GM19372 (cell line): ENCODE measurements around the gene CCNL2.
"Not testable (repeated sequence)": the region's sequence is repeated elsewhere in the genome, so short reads cannot be mapped to it uniquely, and the experiment has no call there.

ENCODE experiments used
- ATAC-seq: cut with Tn5 transposase; IDR thresholded peaks from one replicate; pipeline ENCODE4 v1.9.1; 2021; ENCODE audit warnings: mild to moderate bottlenecking, low read depth, moderate library complexity; ENCODE audit not compliant: unreplicated experiment

CCNL2 gene

DNA sequence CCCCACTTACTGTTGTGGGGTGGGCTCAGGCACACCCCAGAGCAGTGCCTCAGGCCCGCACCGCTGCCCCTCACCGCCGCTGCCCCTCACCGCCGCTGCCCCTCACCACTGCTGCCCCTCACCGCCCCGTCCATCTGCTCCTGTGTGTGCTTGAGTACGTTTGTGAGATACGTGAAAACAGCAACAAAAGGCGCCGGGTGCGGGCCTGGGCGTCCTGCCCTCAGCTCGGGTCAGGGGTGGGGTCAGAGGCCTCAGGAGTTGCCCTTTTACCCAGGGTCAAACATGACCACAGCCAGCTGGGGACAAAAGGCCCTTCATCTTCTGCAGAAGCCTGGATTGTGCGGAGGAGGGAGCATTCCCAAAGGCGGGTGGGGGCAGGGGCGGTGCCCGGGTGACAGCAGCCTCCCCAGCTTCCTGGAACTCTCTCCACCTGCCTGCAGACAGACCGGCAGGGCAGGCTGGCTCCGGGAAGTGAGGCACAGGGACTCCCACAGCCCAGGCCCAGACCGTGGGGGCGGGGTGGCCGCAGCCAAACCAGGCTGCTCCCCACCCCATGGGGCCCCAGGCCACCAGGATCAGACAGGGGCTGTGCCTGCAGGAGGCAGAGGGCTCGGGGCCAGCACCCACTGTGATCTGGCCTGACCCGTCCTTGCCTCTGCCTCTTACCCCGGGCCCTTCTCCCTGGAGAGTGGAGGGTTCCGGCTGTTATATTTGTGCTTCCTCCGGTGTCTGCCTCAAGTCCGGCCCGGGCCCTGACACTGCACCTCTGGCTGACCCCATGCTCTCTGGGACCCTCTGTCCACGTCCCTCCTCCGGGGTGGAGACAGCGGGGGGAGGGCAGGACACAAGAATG lies 34.0 kb upstream of the CCNL2 start:
- ATAC-seq, result no peak

DNA sequence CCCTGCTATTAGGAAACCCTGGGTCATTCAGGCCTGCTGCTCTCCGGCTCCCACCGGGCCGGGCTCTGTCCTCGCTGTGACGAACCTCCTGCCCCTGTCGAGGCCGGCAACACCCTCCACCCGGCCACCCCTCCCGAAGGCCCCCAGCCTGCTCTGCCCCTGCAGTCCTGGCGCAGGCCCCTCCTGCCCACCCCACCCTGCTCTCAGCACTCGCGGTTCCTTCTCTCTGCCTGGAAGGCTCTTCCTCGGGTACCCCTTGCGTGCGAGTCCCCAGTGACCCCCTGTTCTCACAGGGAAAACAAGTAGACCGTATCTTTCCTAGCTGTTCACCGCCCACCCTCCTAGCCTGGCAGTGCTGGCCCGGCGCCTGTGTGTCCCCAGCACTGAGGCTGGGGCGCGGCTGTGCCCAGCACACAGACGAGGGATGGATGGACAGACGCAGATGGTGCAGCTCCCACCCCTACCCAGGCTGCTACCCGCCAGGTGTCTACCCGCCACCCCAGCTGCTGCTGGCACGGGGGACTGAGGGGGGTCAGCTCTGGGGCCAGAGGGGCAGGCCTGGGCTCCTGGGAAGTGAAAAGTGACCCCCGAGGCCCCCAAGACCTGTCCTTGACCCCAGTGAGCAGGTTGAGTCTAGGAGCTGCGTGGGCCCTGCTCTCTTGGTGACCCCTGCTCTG lies 33.3 kb upstream of the CCNL2 start:
- ATAC-seq, result no peak

DNA sequence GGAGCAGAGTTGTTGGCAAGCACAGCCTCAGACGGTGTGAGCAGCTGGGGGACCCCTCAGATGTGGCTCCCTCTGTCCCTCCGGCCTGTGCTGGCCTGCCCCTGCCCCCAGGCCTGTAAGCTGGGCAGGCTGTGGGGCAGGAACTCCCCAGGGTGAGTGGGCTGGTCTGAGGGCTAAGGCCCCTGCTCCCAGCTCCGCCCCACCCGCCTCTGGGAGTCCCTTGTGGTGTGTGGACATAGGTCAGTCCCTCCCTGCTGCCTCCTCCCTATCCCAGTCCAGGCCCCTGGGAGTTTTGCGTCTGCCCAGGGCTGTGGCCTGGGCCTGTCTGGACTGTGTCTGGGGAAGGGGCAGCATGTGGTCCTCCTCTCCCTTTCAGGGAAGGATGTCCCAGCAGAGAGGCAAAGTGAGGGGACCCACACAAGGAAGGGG lies 32.7 kb upstream of the CCNL2 start:
- ATAC-seq, result no peak

DNA sequence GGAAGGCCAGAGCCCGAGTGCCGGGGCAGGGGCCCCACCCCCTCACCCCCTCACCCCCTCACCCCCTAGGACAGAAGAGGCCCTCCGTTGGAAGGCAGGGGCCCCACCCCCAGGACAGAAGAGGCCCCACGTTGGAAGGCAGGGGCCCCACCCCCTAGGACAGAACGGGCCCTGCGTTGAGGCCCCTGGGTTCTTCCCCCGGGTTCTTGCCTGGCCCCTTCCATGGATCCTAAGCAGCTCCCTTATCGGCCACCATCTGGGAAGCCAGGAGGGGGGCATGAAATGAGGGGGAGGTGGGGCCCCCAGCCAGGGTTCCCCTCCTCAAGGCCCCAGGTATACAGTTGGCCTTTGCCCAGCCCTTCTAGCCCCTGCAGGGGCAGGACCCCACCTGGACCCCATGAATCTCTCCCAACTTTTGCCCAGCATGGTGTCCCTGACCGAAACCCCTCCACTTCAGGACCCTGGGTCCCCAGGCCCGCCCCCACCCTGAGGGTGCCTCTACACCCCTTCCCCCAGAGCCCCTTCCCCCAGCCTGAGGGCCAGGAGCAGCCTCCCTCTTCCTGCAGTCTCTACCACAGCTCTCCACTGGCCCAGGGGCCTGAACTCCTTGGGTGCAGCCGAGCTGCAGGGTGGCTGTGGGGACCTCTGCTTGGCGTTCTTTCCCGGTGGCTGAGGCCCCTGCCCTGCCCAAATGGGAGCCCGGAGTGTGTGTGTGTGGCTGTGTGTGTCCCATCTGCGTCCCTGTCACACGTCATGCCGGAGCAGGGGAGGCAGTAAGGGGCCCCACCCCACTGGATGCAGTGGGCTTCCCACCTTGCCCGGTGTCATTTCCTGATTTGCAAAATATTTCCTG lies 32.1 kb upstream of the CCNL2 start:
- ATAC-seq, result no peak

DNA sequence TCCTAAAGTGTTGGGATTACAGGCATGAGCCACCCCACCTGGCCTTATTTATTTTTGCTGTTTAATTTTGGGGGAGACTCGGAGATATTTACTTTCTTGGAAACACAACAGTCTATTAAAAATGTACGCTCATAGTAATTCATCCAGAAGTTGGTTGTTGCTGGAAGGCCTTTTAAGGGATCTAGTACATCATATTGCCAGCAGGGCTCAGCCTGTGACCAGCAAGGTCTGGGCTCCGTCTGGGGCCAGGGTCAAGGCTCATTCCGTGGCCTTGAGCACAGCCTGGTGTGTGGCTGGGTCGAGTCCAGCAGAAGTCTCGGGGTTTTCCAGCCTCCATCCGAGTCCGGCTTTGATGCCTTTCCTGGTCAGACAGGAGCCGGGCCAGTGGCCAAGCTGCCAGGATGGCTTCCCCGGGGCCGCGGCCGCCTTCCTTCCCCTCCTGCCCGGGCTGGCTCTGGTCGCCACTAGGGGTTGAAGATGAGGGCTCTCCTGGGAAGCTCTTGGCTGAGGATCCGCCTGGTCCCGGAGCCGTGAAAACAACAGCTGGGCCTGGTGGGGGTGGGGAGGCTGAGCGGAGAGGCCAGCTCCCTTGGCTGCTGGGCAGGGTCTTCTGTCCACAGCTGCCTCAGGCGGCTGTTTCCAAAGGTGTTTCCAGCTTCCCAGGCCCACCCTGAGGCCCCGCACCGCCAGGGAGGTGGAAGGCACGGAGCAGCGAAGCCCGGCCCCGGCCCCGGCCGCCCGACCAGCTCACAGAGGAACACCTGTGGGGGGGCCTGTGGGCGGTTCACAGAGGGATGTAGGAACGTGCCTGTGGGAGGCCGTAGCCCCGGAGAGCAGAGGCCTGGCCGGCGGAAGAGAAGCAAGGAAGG lies 31.2 kb upstream of the CCNL2 start:
- ATAC-seq, result no peak

DNA sequence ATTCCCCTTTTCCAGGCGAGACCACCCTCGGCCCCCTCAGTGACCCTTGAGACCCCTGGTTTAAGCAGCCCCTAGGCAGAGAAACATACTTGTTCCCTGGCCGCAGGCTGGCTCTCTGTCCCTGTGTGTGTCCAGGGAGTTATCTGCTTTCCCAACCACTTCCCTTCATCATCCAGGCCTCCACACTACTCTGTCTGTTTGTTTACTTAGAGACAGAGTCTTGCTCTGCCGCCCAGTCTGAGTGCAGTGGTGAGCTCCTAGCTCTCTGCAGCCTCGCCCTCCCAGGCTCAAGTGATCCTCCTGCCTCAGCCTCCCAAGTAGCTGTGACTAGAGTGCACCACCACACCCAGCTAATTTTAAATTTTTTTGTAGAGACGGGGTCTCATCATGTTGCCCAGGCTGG lies 30.5 kb upstream of the CCNL2 start:
- ATAC-seq, result no peak

DNA sequence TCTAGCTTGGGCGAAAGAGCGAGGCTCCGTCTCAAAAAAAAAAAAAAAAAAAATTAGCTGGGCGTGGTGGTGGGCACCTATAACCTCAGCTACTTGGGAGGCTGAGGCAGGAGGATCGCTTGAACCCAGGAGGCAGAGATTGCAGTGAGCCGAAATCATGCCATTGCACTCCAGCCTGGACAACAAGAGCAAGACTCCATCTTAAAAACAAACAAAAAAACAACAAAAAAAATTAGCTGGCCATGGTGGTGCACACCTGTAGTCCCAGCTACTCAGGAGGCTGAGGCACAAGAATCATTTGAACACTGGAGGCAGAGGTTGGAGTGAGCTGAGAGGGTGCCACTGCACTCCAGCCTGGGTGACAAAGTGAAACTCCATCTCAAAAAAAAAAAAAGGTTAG lies 29.8 kb upstream of the CCNL2 start:
- ATAC-seq, result not testable (repeated sequence)

DNA sequence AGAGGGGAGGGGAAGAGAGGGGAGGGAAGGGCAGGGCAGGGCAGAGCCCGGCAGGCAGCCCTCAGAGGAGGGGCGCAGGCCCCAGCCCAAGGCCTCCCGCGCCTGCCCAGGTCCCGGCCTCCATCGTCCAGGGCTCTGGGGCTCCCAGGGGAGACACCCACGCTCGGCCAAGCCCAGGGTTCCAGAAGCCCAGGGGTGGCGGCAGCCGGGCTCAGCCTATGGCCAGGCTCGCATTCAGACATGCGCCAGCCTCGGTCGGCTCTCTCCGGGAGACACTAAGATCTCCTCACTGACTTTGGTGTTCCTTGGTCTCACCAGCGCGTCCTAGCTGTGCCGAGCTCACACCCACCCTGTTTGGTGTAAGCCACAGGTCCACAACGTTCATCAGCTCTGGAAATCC lies 29.0 kb upstream of the CCNL2 start:
- ATAC-seq, result no peak

DNA sequence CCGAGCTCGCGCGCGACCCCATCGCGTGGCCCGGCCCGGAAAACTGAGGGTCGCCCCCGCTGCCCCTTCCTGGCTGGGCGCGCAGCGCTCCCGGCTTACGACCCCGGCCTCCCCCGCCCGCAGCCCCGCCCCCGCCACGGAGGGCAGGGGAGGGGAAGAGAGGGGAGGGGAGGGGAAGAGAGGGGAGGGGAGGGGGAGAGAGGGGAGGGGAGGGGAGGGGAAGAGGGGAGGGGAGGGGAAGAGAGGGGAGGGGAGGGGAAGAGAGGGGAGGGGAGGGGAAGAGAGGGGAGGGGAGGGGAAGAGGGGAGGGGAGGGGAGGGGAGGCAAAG lies 28.6 kb upstream of the CCNL2 start:
- no peak for ATAC-seq

DNA sequence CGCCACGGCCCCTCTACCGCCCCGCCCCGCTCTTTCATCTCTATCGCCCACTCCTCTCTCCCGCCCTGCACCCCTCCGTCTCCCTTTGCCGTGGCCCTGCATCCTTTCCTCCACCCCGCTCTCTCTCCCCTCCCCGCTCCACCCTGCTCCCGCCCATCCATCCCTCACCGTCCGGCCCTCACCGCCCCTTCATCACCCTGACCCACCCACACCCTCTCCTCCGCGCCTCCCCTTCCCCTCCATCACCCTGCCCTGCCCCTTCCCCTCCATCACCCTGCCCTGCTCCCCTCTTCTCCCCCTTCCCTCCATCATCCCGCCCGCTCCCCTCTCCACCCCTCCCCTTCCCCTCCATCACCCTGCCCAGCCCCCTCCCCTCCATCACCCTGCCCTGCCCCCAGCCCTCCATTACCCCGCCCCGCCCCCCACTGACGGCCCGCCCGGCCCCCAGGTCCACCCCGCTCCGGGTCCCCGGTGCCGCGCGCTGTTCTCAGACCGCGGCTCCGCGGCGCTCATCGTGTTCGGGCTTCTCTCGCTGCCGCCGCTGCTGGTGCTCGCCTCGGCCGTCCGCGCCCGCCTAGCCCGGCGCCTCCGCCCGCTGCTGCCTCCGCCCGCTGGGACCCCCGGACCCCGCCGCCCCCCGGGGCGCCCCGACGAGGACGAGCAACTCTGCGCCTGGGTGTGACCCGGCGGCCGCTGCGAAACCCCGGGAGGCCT lies 28.1 kb upstream of the CCNL2 start:
- no peak for ATAC-seq

DNA sequence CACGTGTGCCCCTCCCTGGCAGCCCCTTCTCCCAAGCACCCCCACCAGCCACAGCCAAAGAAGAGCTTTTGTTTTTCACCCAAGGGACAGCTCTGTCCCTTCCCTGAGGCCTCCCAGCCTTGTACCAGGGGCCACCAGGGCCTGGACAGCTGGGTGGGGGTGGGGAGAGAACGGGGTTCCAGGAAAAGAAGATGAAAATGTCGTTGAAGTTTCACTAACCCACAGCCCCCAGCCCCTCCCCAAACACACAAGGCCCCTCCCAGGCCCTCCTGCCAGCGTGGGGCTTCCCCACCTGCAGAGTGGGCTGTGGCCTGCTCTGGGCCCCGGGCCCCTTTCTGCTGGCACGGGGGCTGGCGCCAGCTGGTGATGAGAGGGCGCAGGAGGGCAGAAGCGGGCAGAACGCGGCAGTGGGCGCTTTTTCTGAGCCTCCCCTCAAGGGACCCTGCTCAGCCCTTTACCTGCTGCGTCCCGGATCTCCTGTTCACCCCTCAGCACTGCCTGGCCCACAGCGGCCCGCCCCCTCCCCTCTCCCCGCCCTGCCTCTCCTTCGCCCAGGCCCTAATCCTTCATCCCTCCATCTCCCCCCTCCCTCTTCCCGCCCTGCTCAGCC lies 27.5 kb upstream of the CCNL2 start:
- ATAC-seq, result no peak

DNA sequence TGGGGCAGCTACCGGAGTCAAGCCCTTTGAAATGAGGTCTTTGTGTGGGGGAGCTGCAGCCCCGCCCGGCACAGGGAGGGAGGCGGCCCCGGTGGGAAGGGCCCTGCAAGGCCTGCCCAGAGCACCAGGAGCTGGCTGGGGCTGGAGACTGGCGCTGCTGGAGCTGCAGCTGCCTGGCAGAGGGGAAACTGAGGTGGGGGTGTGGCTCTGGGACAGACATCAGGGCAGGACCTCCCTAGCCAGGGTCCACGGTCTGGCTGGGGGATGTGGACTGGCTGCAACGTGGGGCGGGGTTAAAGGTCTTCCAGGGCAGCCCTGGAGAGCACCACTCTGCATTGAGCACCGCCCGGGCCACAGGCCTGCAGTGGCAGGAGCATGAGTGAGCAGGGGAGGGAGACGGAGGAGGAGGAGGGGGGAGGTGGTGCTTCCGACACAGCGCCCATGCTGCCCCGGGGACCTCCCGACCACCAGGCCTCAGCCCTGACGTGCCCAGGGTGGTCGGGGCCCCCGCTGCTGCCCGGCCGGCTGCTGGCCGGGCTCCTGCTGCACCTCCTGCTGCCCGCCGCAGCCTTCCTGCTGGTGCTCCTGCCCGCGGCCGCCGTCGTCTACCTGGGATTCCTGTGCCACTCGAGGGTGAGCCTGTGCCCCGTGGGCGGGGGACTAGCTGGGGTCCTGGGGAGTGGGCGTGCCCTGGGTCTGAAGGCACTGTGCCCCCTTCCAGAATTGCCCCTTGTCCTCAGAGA lies 26.8 kb upstream of the CCNL2 start:
- no peak for ATAC-seq

DNA sequence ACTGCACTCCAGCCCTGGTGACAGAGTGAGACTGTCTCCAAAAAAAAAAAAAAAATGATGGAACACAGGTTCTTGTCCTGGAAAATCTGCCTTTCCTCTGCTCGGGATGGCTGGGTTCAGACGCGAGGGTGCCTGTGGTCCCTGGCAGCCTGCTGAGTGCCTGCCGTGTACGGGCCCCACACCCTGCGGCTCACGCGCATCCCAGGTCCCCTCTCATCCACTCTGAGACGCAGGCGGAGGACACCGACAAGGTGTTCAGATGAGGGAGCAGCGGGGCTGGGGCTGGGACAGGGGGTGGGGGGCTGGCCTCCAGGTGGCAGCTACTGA lies 26.3 kb upstream of the CCNL2 start:
- no peak for ATAC-seq

DNA sequence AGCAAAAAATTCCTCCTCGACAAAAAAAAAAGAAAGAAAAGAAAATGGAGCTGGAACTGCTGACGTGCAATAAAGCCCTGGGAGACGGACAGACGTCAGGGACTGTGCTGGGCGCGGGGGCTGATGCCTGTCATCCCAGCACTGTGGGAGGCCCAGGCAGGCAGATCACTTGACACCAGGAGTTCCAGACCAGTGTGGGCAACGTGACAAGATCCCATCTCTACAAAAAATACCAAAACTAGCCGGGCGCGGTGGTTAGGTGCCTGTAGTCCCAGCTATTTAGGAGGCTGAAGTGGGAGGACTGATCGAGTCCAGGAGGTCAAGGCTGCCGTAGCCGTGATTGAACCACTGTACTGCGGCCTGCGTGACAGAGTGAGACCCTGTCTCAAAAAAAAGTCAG lies 25.6 kb upstream of the CCNL2 start:
- ATAC-seq, result no peak

DNA sequence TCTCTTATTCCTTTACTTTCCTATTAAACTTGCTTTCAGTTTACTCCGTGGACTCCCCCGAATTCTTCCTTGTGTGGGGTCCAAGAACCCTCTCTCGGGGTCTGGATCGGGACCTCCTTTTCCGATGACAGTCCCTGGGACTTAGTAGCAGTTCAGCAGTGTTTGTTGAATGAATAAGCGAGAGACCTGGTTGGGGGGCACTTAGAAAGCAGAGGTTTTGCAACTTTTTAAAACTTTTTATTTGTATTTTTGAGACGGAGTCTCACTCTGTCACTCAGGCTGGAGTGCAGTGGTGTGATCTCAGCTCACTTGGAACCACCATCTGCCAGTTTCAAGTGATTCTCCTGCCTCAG lies 24.1 kb upstream of the CCNL2 start:
- no peak for ATAC-seq

DNA sequence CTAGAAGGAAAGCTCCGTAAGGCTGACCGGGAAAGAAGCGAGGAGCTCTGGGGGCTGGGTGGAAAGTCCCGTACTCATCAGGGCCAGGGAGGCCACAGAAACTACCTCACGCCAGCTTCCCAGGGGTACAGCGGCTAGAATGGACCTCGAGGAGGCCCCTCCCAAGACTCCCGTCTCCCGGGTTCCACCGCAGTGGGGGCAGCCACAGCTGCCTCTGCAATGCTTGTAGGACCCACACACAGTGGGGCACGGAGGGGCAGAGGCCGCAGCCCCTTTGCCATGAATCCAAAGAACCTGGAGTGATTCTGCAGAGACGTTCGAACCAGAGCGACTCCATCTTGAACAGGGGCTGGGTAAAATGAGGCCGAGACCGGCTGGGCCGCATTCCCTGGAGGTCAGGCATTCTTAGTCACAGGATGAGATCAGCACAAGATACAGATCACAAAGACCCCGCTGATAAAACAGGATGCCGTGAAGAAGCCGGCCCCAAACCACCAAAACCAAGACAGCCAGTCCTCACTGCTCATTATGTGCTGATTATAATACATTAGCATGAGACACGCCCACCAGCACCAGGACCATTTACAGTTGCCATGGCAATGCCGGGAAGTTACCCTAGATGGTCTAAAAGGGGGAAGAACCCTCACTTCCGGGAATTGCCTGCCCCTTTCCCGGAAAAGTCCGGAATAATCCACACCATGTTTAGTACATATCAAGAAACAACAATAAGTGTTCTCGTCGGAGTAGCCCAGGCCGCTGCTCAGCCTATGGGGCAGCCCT lies 23.5 kb upstream of the CCNL2 start:
- ATAC-seq, result no peak

DNA sequence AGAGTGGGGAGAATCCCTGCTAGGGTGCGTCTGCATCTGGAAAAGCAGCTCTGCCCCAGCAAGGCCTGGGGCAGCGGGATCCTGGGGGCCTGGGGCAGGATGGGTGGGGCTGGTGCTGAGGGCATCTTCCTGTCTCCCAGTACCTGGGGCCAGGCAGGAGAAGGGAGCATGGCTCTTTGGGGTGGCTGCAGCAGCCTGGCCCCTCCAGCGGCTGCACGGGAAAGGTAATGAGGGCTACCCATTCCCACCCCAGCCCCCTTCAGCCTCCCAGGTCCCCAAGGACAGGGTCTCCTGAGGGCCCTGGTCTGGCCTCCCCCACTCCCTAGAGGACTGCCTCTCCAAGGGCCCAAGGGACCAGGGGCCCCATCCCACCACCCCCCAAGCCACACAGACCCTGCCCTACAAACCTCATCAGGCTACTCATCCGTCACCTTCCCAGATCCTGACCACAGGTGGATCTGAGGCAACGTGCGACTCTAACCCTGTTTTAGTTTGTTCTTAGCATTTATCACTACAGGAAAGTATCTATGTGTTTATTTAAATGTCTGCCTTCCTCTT lies 22.9 kb upstream of the CCNL2 start:
- no peak for ATAC-seq
